ENCODE measurements around the gene CCM2.

- TF ChIP-seq EZH2 (IDR thresholded peaks at IDR 0.05; ENCODE audit: low read depth, low read length, severe bottlenecking) (no peak), CTCF (IDR thresholded peaks at IDR 0.05; ENCODE audit: control extremely low read depth in 1 of 3, insufficient read depth in 1 of 3, low read depth in 1 of 3, low read length in 3 of 3) (no peak), POLR2A (IDR thresholded peaks at IDR 0.05; ENCODE audit: control extremely low read depth in 1 of 2, low read depth in 2 of 2, low read length in 2 of 2) (no peak), POLR2AphosphoS5 (IDR thresholded peaks at IDR 0.05; ENCODE audit: low read depth, low read length) (no peak), BRCA1 (IDR thresholded peaks at IDR 0.05; ENCODE audit: low read depth, low read length) (no peak), JUND (IDR thresholded peaks at IDR 0.05; ENCODE audit: low read length) (no peak), CREB1 (IDR thresholded peaks at IDR 0.05) (no peak), CBX8 (IDR thresholded peaks at IDR 0.05; ENCODE audit: borderline replicate concordance, low read depth, low read length) (no peak)
Measured at GRCh38 chr7:44969701-44970522, 30.1 kb upstream of the CCM2 start.

Data from H1 (cell line).